Osteoblast (primary cell): ENCODE results near the gene CR2. TPM values are rescaled to one million over a fixed set of nuclear protein-coding genes. Genes with fewer than 3 reads are reported as not detected.

Experiments
- DNase-seq: peaks from one replicate; pipeline ENCODE4 v3.0.0; 2011; ENCODE audit warnings: low spot score, mixed read lengths; ENCODE audit not compliant: insufficient read length; ENCODE audit errors: missing footprints
- H2AFZ ChIP-seq: 2 replicates; pipeline ENCODE4 v1.6.0; 2011; ENCODE audit warnings: mild to moderate bottlenecking, low read length
- H3K27ac ChIP-seq: 2 replicates; pipeline ENCODE4 v1.5.1; 2011; ENCODE audit warnings: mild to moderate bottlenecking, low read depth, low read length, moderate library complexity
- H3K27me3 ChIP-seq: 2 replicates; pipeline ENCODE4 v1.6.0; 2012; ENCODE audit warnings: mild to moderate bottlenecking, control low read depth, inconsistent platforms, low read length, moderate library complexity; ENCODE audit not compliant: insufficient read depth
- H3K36me3 ChIP-seq: 2 replicates; pipeline ENCODE4 v1.5.1; 2011; ENCODE audit warnings: mild to moderate bottlenecking, low read length, control low read depth, moderate library complexity; ENCODE audit not compliant: insufficient read depth
- H3K4me1 ChIP-seq: 2 replicates; pipeline ENCODE4 v1.5.1; 2011; ENCODE audit warnings: mild to moderate bottlenecking, low read length, control low read depth, moderate library complexity; ENCODE audit not compliant: insufficient read depth
- H3K4me2 ChIP-seq: 2 replicates; pipeline ENCODE4 v1.6.0; 2011; ENCODE audit warnings: mild to moderate bottlenecking, low read length; ENCODE audit not compliant: insufficient read depth
- H3K4me3 ChIP-seq: fragments of 200-600 bp; sonication (generic); 3 replicates; pipeline ENCODE4 v1.5.1; 2012; ENCODE audit warnings: mild to moderate bottlenecking, low read length, inconsistent platforms; ENCODE audit not compliant: insufficient read depth
- H3K79me2 ChIP-seq: 2 replicates; pipeline ENCODE4 v1.6.0; 2012; ENCODE audit warnings: mild to moderate bottlenecking, low read length, control low read depth, inconsistent platforms; ENCODE audit not compliant: insufficient read depth
- H3K9me3 ChIP-seq: 2 replicates; pipeline ENCODE4 v1.5.1; 2011; ENCODE audit warnings: low read depth, low read length, control low read depth
- H4K20me1 ChIP-seq: 2 replicates; pipeline ENCODE4 v1.6.0; 2012; ENCODE audit warnings: mild to moderate bottlenecking, low read length, control low read depth; ENCODE audit not compliant: insufficient read depth
- total RNA-seq: library from RNA; depleted of rRNA; stranded (reverse); fragments of >200 nt; gene quantifications from 2 replicates; pipeline ENCODE4 v1.2.3, GENCODE V29; 2012
- TF ChIP-seq, protein P1 (sequence below): IDR thresholded peaks from 2 replicates; pipeline ENCODE4 v1.5.1; 2011; ENCODE audit warnings: mild to moderate bottlenecking, low read depth, low read length, moderate library complexity; ENCODE audit errors: extremely low read depth

Gene CR2
- total RNA-seq, 1 donor, result not detected

DNA sequence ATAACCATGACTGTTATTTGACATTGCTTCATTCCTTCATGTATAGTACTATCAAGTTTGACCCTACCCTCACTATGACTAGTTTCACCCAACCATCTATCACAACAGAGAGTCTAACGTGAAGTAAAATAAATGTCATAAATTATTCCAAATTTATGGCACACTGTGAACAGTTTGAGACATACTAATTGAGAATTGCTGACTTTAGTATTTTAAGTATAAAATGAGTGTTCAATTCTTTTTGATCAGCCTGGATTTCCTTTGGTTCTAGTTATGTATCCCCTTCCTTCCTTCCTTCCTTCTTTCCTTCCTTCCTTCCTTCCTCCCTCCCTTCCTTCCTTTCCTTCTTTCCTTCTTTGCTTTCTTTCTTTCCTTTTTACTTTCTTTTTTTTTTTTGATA, 56.3 kb downstream of the CR2 start:
- no peak for DNase-seq
- Histone ChIP-seq H3K4me2 (no peak overlapping the region), H3K4me1 (no peaks in the 10 kb centered on the region), H3K79me2 (no peaks in the 10 kb centered on the region), H3K9me3 (no peaks in the 10 kb centered on the region), H4K20me1 (no peaks in the 10 kb centered on the region), H3K27me3 (no peaks in the 10 kb centered on the region), H3K4me3 (no peak overlapping the region), H3K36me3 (no peaks in the 10 kb centered on the region), H2AFZ (no peak overlapping the region), H3K27ac (no peak overlapping the region)
- TF ChIP-seq, protein P1, sequence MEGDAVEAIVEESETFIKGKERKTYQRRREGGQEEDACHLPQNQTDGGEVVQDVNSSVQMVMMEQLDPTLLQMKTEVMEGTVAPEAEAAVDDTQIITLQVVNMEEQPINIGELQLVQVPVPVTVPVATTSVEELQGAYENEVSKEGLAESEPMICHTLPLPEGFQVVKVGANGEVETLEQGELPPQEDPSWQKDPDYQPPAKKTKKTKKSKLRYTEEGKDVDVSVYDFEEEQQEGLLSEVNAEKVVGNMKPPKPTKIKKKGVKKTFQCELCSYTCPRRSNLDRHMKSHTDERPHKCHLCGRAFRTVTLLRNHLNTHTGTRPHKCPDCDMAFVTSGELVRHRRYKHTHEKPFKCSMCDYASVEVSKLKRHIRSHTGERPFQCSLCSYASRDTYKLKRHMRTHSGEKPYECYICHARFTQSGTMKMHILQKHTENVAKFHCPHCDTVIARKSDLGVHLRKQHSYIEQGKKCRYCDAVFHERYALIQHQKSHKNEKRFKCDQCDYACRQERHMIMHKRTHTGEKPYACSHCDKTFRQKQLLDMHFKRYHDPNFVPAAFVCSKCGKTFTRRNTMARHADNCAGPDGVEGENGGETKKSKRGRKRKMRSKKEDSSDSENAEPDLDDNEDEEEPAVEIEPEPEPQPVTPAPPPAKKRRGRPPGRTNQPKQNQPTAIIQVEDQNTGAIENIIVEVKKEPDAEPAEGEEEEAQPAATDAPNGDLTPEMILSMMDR, result no peak

DNA sequence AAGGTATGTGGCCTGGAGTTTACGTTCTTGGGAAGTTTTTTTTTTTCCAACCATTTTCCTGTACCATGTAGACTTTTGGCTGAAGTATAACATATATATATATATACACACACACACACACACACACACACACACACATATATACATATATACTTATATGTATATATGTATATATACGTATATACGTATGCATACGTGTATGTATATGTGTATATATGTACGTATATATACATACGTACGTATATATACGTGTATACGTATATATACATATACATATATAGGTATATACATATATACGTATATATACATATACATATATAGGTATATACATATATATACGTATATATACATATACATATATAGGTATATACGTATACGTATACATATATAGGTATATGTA, 60.8 kb downstream of the CR2 start:
- no peak overlapping the region for H3K4me3 ChIP-seq

DNA sequence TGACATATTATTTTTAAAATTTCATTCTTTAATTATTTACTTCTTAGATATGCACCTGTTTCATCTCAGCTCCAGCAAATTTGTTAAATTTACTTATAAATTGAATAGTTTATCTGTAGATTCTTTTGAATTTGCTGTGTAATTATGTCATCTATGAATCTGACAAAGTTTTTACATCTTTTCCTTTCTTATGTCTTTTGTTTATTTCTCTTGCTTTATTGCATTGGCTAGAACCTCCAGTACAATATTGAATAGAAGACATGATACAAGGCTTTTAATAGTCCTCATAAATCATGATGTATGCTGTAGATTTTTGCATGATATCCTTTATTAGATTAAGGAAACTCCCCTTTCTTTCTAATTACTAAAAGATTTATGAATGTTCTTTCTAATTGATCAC, 62.6 kb downstream of the CR2 start:
- no peak for DNase-seq
- Histone ChIP-seq H3K9me3 (no peaks in the 10 kb centered on the region), H3K4me1 (no peaks in the 10 kb centered on the region), H4K20me1 (no peaks in the 10 kb centered on the region), H3K27ac (no peak overlapping the region), H3K4me2 (no peak overlapping the region), H3K79me2 (no peaks in the 10 kb centered on the region), H3K27me3 (no peaks in the 10 kb centered on the region), H3K4me3 (no peak overlapping the region), H3K36me3 (no peaks in the 10 kb centered on the region), H2AFZ (no peak overlapping the region)
- TF ChIP-seq, protein P1, result no peak

More for the DNA sequence above, 60.8 kb downstream of the CR2 start:
- Histone ChIP-seq H3K79me2 (no peaks in the 10 kb centered on the region), H3K9me3 (no peaks in the 10 kb centered on the region), H3K27me3 (no peaks in the 10 kb centered on the region), H3K36me3 (no peaks in the 10 kb centered on the region), H3K4me2 (no peak overlapping the region), H4K20me1 (no peaks in the 10 kb centered on the region), H3K4me1 (no peaks in the 10 kb centered on the region), H3K27ac (no peak overlapping the region), H2AFZ (no peak overlapping the region)
- no peak for DNase-seq
- TF ChIP-seq, protein P1, result no peak

DNA sequence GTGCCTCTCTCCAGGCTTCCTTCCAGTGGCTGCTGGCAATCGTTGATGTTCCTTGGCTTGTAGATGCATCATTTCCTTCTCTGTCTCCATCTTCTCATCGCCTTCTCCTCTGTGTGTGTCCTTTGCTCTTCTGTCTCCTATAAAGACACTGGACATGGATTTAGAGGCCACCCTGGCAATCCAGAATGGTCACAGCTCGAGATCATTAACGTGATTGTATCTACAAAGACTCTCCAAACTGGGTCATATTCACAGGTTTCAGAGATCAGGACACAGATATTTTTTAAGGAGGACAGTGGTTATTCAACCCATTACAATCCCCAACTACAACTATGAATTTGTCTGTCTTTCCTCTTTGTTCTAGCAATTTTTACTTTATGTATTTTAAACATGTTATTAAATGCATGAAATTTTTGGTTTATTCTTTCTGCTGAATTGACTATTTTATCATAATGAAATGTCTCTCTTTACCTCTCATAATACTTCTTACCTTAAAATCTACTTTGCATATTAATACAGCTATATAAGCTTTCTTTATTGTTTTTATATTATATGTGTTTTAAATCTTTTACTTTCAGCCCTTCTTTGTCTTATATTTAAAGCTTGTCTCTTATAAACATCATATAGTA, 64.6 kb downstream of the CR2 start:
- H3K9me3 ChIP-seq, result no peaks in the 10 kb centered on the region
- H4K20me1 ChIP-seq, result no peaks in the 10 kb centered on the region
- H3K79me2 ChIP-seq, result no peaks in the 10 kb centered on the region
- DNase-seq, result no peak
- H3K27me3 ChIP-seq, result no peaks in the 10 kb centered on the region
- no peak overlapping the region for H2AFZ ChIP-seq
- no peaks in the 10 kb centered on the region for H3K36me3 ChIP-seq
- TF ChIP-seq, protein P1, result no peak
- H3K4me2 ChIP-seq, result no peak overlapping the region
- H3K4me1 ChIP-seq, result no peaks in the 10 kb centered on the region
- H3K4me3 ChIP-seq, result no peak overlapping the region
- H3K27ac ChIP-seq, result no peak overlapping the region
